Measurements from ENCODE around the gene INTS2.

Gene INTS2

GRCh38 chr17:61836266-61837174 lies 91.3 kb downstream of the INTS2 start:
- DNase-seq (ENCODE audit: low read depth): no peak
- H3K4me3 ChIP-seq (ENCODE audit: low read length): no peak overlapping the region
- no peak for TF ChIP-seq CTCF (conservative IDR thresholded peaks at IDR 0.05; ENCODE audit: low read depth, low read length)

- no peak for TF ChIP-seq CTCF (conservative IDR thresholded peaks at IDR 0.05; ENCODE audit: low read depth, low read length)
- DNase-seq (ENCODE audit: low read depth): no peak
- no peak overlapping the region for H3K4me3 ChIP-seq (ENCODE audit: low read length)
Observed at GRCh38 chr17:61835606-61836005, 92.2 kb downstream of the INTS2 start.

GRCh38 chr17:61834610-61835009 lies 93.2 kb downstream of the INTS2 start:
- no peak for TF ChIP-seq CTCF (conservative IDR thresholded peaks at IDR 0.05; ENCODE audit: low read depth, low read length)
- H3K4me3 ChIP-seq (ENCODE audit: low read length): no peak overlapping the region

GRCh38 chr17:61833536-61834193 lies 94.1 kb downstream of the INTS2 start:
- no peak for DNase-seq (ENCODE audit: low read depth)
- no peak overlapping the region for H3K4me3 ChIP-seq (ENCODE audit: low read length)
- no peak for TF ChIP-seq CTCF (conservative IDR thresholded peaks at IDR 0.05; ENCODE audit: low read depth, low read length)

More at GRCh38 chr17:61834610-61835009, 93.2 kb downstream of the INTS2 start:
- no peak for DNase-seq (ENCODE audit: low read depth)

GRCh38 chr17:61832463-61832862 lies 95.3 kb downstream of the INTS2 start:
- no peak overlapping the region for H3K4me3 ChIP-seq (ENCODE audit: low read length)
- no peak for DNase-seq (ENCODE audit: low read depth)
- no peak for TF ChIP-seq CTCF (conservative IDR thresholded peaks at IDR 0.05; ENCODE audit: low read depth, low read length)

GRCh38 chr17:61831099-61831498 lies 96.7 kb downstream of the INTS2 start:
- no peak for TF ChIP-seq CTCF (conservative IDR thresholded peaks at IDR 0.05; ENCODE audit: low read depth, low read length)

More at GRCh38 chr17:61831099-61831498, 96.7 kb downstream of the INTS2 start:
- no peak for DNase-seq (ENCODE audit: low read depth)
- no peak overlapping the region for H3K4me3 ChIP-seq (ENCODE audit: low read length)

Data from retinal pigment epithelial cell (primary cell).